Measurements from ENCODE around the gene CRYBB2. TPM values are rescaled to one million over a fixed set of nuclear protein-coding genes. Genes with fewer than 3 reads are reported as not detected.
"Not testable (repeated sequence)": the region's sequence is repeated elsewhere in the genome, so short reads cannot be mapped to it uniquely, and the experiment has no call there.

Gene CRYBB2

GRCh38 chr22:25280118-25280517 is 60.7 kb downstream of the CRYBB2 start:
- not testable (repeated sequence) for H3K9ac ChIP-seq (ENCODE audit: low read length); H3K4ac ChIP-seq (ENCODE audit: low read depth in 1 of 2, low read length in 2 of 2); H3K18ac ChIP-seq (ENCODE audit: low read depth in 1 of 2, low read length in 2 of 2); H3K14ac ChIP-seq (ENCODE audit: low read length in 2 of 2); H4K8ac ChIP-seq (ENCODE audit: low read length); H2BK120ac ChIP-seq (ENCODE audit: low read depth, low read length); H3K4me3 ChIP-seq (ENCODE audit: insufficient read depth in 1 of 2, low read depth in 1 of 2, low read length in 2 of 2); H3K23ac ChIP-seq (ENCODE audit: low read length in 2 of 2); H3K4me2 ChIP-seq (ENCODE audit: low read length, poor library complexity, severe bottlenecking); H3K9me3 ChIP-seq (ENCODE audit: control insufficient read depth, low read length); H2AK5ac ChIP-seq (ENCODE audit: low read length, severe bottlenecking); H3K79me1 ChIP-seq (replicated peaks; ENCODE audit: low read length, poor library complexity, severe bottlenecking); H4K91ac ChIP-seq (ENCODE audit: low read length); H3K27ac ChIP-seq (ENCODE audit: low read length, poor library complexity, severe bottlenecking); DNase-seq; H2BK5ac ChIP-seq (ENCODE audit: low read depth, low read length, poor library complexity, severe bottlenecking); H2BK12ac ChIP-seq (ENCODE audit: low read length in 2 of 2); H2AFZ ChIP-seq (ENCODE audit: low read depth, low read length); H3K36me3 ChIP-seq (ENCODE audit: control insufficient read depth in 1 of 2, insufficient read depth in 2 of 2, low read depth in 1 of 2, low read length in 2 of 2); H3K4me1 ChIP-seq (ENCODE audit: control insufficient read depth, insufficient read depth, low read depth, low read length); H2BK15ac ChIP-seq (ENCODE audit: low read depth, poor library complexity, severe bottlenecking)
- WGBS: 60% methylated on average over 1 of the region's 2 CpGs
- H3K27me3 ChIP-seq (ENCODE audit: control insufficient read depth in 1 of 2, insufficient read depth in 1 of 2, low read length in 2 of 2): peaks cover 43 to 56% of the 10 kb centered on the region in 2 experiments

Small RNA genes lying within 50 kb of the gene (small RNA-seq; reads per million reads assigned to genes)
- gene Z99916.2 (ENCODE audit: low read depth): not detected
